HuH-7 (cell line): ENCODE data around the gene KCNJ1.
A peak's percentile ranks its signal among the peaks of the same experiment; 100 is the strongest.

ENCODE experiments used
- DNase-seq: peaks from one replicate; pipeline ENCODE4 v3.0.0; 2011; ENCODE audit warnings: low spot score

KCNJ1 gene

DNA sequence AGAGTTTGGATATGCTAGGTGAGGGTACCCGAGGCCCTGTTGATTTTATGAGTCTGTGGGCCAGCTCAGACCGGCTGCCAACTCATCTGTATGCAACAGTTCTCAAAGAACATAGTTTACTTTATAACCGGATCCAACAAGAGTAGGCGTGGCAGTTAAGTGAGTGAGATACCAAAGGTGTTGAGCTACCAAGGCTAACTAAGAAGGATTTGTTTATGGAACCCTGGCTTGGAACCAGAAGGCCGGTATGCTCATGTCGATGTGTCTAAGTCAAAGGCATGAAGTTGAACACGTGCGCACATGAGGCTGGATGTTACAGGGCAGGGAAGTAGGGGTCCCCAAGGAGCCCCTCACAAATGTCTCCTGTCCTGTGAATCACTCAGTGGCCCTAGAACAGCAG, at the start of gene KCNJ1:
TSS of gene KCNJ1 (minus strand) at position 20 of the 400 bp plus-strand sequence. CDS start 27,053 bp downstream, outside the sequence.
- no peak for DNase-seq

DNA sequence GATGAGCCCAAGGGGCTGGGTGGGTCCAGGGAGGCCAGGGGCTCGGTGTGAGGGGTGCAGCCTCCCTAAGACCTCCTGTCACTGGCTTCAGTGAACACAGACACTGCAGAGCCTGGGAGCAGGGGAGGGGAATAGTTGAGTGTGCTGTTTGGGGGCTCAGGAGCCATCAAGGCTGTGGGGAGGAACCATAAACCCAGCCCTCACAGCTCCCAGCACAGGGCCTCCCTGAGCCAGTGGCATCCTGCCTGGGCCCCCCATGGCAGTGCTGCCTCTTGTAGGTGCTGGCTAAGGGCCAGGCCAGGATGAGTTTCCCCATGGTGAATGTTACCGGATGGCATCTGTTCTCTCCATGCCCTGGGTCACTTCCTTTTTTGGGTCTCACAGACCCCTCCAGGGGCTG, 49.6 kb upstream of the KCNJ1 start:
- no peak for DNase-seq

DNA sequence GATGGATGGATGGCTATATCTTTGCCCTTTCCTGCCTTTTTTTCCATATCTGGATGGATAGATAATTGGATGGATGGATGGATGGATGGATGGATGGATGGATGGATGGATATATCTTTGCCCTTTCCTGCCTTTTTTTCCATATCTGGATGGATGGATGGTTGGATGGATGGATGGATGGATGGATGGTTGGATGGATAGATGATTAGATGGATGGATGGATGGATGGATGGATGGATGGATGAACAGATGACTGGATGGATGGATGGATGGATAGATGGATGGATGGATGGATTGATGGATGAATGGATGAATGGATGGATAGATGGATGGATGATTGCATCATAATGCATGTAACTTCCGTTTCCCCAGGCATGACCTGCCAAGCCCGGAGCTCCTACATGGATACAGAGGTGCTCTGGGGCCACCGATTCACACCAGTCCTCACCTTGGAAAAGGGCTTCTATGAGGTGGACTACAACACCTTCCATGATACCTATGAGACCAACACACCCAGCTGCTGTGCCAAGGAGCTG, 49.0 kb upstream of the KCNJ1 start:
- no peak for DNase-seq

DNA sequence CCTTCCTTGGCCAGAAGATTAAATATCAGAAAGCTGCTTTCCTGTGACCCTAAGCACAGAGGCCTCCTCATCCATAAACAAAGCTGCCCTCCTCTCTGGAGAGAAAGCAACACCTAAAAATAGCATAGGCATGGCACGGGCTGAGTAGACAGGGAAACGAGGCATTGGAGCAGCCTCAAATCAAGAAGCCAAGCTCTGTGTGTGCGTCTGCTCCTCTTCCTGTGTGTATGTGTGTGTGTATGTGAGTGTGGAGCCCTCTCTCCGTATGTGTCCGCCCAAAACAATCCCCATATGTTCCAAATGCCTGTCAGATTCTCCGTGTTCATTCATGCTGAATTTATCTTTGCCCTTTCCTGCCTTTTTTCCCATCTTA, 48.0 kb upstream of the KCNJ1 start:
- DNase-seq = no peak

DNA sequence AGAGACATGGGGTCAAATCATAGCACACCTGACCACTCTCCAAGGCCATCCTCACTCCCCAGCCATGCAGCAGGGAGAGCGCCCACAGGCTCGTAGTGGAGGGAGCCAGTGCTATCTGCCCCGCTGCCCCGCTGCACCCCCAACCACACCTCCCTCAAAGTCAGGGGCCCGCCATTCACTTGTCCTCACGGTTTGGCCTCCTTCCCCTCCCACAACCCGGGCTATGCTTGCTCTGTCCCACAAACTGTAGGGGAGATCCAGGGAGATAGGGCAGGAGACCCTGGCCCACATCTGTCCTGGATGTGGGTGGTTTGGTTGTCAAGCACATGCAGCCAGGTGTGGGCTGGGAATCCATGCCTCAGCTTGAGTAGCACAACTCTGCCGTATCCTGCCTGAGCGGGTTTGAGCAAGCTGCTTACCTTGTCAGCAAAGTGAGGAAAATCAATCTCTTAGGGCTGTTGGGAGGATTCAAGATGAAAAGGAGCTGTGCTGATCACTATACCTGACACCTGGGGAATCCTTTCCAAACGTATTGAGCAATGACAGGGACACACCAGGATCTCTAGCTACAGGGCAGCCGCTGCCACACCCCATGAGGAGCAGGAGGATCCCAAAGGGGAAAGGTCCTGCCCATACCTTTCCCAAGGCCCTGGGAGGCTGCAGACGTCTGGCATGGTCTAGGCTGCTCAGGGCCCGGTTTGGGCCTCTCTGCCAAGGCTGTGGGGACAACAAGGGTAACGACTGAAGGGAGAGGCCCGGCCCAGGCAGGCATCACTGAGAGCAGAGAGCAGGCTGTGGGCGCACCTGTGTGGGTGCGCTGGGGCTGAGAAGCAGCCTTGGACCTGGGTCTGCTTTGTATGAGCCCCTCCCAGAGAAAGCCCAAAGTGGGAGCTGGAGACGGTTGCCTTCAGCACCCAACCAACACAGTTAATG, 47.4 kb upstream of the KCNJ1 start:
- DNase-seq = no peak

DNA sequence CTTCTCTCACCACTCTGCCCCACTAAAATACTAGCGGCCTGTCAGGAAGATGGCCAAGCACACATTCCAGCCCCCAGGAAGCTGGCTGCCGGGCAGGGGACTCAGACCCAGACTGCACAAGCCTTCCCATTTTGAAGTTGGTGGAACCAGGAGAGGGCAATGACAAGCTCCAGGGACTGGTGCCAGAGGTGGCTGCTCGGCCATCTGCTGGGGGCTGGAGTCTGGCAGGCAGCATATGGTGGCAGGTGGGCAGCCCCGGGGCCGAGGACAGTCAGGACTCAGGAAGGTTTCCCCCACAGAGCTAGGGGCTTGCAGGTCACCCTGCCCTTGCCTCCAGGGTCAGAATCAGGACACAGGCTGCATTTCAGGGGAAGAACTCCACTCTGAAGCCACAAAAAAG, 46.7 kb upstream of the KCNJ1 start:
- DNase-seq = no peak

DNA sequence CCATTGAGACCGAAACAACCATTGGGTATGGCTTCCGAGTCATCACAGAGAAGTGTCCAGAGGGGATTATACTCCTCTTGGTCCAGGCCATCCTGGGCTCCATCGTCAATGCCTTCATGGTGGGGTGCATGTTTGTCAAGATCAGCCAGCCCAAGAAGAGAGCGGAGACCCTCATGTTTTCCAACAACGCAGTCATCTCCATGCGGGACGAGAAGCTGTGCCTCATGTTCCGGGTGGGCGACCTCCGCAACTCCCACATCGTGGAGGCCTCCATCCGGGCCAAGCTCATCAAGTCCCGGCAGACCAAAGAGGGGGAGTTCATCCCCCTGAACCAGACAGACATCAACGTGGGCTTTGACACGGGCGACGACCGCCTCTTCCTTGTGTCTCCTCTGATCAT, 44.6 kb upstream of the KCNJ1 start:
- DNase-seq = no peak

- DNase-seq = no peak
Measured at GRCh38 chr11:128911239-128911638, 44.1 kb upstream of the KCNJ1 start.

- no peak for DNase-seq
Measured at GRCh38 chr11:128910576-128910975, 43.5 kb upstream of the KCNJ1 start.

GRCh38 chr11:128909438-128910125, 42.5 kb upstream of the KCNJ1 start:
- DNase-seq = no peak

DNA sequence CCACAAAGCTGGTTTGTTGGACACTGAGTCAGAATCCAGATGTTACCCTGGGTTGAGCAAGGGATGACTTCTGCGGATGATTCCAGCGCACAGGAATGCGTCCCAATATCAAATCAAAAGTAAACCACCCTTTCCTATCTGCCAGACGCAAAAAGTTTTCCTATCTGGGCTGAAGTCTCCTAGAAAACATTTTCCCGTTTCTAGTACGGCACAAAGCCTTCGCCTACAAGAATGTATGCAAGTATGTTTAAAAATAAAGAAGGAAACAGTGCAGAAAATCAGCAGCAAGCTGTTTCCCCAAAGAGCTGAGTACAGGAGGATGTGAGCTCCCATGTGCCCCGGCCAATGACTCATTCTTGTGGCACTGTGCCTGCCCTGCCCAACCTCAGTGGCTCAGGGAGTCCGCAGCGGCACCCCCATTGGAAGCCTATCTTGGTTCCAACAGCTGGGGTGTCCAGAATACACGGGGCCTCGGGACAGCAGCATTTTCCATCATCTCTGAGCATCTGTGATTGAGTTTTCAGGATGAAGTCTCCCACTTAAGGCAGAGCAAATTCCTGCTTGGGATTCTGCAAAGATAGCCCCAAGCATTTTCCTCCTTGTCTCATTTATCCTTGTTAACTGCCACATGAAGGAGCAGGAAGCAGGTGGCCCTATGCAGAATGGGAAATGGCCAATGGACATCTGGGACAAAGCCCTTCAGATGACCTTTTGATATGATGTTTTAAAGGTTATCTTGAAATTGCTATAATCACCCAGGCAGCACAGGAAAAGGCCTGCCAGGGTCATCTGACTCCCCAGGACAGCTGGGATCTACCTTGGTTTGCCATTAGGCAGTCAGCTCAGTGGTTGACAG, 41.5 kb upstream of the KCNJ1 start:
- no peak for DNase-seq

- DNase-seq = no peak
Measured at GRCh38 chr11:128907585-128907984, 40.5 kb upstream of the KCNJ1 start.

GRCh38 chr11:128906185-128907050, 39.3 kb upstream of the KCNJ1 start:
- no peak for DNase-seq

DNA sequence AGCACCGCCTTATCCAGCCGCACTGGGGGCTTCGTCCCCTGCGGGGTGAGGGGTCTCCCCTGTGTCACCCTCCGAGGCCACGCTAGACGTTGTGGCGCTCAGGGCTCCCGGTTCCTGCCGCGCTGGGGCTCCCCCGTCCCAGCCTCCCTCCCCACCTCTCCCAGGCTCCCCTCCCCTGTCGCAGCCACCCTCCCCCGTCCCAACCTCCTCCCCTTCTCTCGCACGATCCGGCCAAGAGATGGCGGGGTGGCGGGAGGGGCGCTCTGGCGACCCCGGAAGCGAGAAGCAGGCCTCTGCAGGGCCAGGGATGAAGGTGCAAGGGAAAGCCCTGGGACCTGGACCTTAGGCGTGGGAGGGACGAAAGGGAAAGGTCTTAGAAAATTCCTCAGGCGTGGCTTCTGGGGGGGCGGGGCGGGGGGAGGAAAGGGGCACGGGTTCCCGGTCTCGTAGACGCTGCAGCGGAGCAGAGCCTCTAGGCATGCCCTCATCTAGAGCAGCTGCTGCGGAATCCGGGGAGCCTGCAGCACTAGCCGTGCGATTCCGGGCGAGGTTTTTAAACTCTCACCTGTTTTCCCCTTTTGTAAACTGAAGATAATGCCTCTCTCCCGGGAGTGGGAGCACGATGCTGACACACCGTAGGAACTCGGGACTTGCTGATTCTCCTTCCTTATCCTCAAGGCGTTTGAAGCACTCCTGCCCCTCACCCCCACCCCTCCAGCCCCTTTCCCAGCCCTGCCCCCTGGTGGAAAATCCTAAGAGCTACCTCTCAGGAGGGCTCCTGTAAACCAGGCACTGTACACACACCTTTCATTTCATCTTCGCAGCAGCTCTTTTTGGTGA, 38.5 kb upstream of the KCNJ1 start:
- DNase-seq = peak; percentile 57

DNA sequence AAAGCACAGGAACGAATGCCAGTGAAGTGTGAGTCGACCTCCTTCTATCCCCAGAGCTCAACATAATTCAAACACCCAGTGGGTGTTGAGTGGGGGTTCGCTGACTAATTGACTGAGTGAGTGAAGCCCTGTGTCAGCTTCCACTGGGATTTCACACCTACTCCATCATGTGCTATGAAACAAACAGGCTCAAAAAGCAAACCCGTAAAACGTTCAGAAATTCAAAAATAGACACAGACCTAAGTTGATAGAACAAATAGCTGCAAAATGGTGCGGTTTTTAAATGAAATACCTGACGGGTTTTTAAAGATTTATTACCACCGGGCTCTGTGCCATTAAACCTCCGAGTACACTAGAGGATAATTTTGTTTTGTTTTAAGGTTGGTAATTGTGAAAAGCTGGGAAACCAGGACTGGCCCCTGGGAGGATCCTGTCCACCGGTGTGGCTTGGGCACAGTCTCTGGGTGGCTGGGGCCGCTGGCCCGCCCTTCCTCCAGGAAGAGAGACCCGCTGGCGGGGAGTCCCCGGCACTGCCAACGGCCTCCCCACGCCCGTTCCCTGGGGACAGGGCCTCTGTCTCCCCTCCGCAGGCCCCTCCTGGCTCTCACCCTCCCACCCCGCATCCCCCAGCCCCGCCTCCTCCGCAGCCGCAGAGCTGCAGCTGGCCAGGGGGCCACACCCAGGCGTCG, 37.7 kb upstream of the KCNJ1 start:
- DNase-seq = no peak

GRCh38 chr11:128904303-128904655, 37.2 kb upstream of the KCNJ1 start:
- DNase-seq = no peak

DNA sequence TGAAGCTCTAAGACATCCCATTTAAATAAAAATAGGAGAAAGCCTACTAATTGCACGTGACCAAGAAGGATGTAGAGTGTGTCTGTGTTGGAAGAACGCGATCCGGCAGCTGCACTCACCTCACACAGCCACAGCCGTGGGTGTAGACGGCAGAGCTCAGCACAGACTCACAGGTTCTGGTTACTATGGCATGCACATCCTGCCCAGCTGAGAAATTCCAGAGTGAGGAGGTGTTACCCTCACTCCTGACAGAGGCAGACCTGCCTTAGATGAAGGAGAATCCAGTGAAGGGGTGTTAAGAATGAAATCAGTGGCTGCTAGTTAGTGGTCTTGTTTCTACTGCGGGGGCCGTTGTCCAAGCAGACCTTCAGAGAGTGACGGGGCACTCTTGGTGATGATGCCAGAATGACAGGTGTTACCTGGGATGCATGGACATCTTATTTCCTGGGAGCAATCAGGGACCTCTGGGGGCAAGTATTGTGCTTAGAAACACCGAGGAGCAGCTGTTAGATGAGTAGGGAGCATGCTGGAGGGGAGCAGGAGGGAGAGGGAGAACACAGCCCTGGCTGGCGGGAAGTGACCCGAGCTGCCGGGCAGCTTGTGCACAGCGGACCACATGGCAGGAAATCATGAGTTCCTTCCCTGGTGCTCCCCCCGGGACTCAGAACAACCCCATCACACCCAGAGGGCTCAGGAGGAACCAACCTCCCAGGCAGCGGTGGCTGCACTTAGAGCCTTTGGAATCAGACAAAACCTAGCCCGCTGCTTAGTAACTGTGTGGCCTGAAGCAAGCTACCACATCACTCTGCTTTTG, 36.4 kb upstream of the KCNJ1 start:
- no peak for DNase-seq

- no peak for DNase-seq
Measured at GRCh38 chr11:128902515-128903066, 35.5 kb upstream of the KCNJ1 start.
